GM12864 (cell line): Measurements from ENCODE around the gene CLASRP.

Experiments
- DNase-seq: peaks from one replicate; pipeline ENCODE4 v3.0.0-alpha.2; 2011; ENCODE audit warnings: low read depth
- H3K4me3 ChIP-seq: 2 replicates; pipeline ENCODE4 v1.5.1; 2011; ENCODE audit warnings: mild to moderate bottlenecking, low read depth, low read length, control low read depth
- TF ChIP-seq, protein P1 (sequence below): IDR thresholded peaks from 2 replicates; pipeline ENCODE4 v1.5.1; 2011; ENCODE audit warnings: low read depth, mild to moderate bottlenecking, moderate library complexity, low read length, control low read depth, inconsistent platforms; ENCODE audit errors: missing control alignments

Gene CLASRP

GRCh38 chr19:45050036-45050435, 11.2 kb downstream of the CLASRP start:
- TF ChIP-seq, protein P1, sequence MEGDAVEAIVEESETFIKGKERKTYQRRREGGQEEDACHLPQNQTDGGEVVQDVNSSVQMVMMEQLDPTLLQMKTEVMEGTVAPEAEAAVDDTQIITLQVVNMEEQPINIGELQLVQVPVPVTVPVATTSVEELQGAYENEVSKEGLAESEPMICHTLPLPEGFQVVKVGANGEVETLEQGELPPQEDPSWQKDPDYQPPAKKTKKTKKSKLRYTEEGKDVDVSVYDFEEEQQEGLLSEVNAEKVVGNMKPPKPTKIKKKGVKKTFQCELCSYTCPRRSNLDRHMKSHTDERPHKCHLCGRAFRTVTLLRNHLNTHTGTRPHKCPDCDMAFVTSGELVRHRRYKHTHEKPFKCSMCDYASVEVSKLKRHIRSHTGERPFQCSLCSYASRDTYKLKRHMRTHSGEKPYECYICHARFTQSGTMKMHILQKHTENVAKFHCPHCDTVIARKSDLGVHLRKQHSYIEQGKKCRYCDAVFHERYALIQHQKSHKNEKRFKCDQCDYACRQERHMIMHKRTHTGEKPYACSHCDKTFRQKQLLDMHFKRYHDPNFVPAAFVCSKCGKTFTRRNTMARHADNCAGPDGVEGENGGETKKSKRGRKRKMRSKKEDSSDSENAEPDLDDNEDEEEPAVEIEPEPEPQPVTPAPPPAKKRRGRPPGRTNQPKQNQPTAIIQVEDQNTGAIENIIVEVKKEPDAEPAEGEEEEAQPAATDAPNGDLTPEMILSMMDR = no peak
- H3K4me3 ChIP-seq = no peak overlapping the region
- no peak for DNase-seq

GRCh38 chr19:45051929-45052579, 13.2 kb downstream of the CLASRP start:
- no peak overlapping the region for H3K4me3 ChIP-seq
- DNase-seq = no peak
- TF ChIP-seq, protein P1 = no peak

DNA sequence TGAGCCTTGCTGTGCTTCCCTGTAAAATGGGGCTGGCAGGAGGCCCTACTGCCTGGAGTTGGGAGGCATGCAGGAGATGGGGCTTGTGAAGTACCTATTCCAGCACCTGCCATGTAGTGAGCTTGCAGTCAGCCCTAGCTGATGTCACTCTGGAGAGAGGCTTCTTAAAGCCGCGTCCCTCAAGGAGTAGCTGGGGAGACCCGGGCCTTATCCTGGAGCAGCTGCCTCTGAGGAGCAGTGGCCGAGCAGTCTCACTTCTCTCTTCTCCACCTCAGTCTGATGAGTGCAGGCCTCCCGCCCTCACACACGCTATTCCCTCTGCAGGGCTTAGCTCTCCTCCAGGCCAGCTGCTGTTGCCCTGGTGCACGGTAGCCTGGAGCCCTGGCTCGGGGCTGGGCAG, 18.0 kb downstream of the CLASRP start:
- no peak for DNase-seq
- H3K4me3 ChIP-seq = no peak overlapping the region
- TF ChIP-seq, protein P1 = no peak

DNA sequence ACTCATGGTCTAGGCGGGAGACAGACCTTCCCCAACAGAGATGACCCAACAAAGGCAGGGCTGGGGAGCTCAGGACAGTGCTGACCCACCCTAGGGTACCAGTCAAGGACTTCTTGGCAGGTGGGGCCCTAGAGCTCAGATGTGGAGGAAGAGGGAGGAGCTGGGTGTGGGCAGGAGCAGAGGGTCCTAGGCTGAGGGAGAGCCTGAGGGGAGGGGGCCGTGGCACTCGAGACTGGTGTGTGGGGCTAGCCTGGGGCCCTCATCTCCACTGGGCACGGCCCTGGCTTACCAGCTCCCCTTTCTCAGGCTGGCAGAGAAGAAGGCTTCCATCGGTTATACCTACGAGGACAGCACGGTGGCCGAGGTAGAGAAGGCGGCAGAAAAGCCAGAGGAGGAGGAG, 18.6 kb downstream of the CLASRP start:
- no peak overlapping the region for H3K4me3 ChIP-seq
- TF ChIP-seq, protein P1 = no peak
- DNase-seq = no peak

GRCh38 chr19:45058622-45059159, 19.8 kb downstream of the CLASRP start:
- no peak for DNase-seq
- TF ChIP-seq, protein P1 = no peak
- H3K4me3 ChIP-seq = no peak overlapping the region

DNA sequence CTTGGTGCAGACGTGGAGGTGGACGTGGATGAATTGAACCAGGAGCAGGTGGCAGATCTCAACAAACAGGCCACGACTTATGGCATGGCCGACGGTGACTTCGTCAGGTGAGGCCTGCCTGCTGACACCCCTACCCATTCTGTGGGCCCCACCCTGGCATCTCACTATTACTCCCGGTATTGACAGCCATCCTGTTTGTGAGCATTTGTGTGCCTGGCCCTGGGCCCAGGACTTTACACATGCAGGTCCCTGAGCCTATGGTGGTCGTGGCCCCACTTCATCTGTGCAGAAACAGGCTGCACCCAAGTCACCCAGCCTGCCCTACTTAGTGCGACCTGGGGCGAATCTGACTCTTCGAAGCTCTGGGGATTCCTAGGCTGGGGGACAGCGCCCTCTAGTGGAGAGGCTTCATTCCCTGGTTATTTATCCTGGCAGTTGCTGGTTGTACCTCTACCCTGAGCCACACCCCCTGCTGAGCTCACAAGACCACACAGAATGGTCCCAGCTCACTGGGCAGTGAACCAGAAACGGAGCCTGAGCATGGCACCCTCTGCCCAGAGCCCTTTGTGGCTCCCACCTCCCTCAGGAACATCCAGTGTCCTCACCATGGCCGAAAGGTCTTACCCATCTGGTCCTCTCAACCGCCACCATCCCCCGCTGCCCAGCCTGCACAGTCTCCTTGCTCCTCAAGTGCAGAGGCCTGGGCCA, 20.6 kb downstream of the CLASRP start:
- no peak overlapping the region for H3K4me3 ChIP-seq
- TF ChIP-seq, protein P1 = peak; percentile 94
- no peak for DNase-seq
